ENCODE measurements around the gene SLC6A12.

SLC6A12 gene

GRCh38 chr12:214003-214741 lies at the start of gene SLC6A12:
TSS of gene SLC6A12 (minus strand) at chr12:214157. CDS start at chr12:209986, 4,171 bp downstream.
- DNase-seq (ENCODE audit: low read depth), result no peak
- no peak within 1 kb of the TSS for H3K4me3 ChIP-seq (ENCODE audit: control insufficient read depth, low read depth, low read length)
- no peak for TF ChIP-seq CTCF (IDR thresholded peaks at IDR 0.05; ENCODE audit: control insufficient read depth, insufficient read depth, low read depth, low read length, missing control alignments)

DNA sequence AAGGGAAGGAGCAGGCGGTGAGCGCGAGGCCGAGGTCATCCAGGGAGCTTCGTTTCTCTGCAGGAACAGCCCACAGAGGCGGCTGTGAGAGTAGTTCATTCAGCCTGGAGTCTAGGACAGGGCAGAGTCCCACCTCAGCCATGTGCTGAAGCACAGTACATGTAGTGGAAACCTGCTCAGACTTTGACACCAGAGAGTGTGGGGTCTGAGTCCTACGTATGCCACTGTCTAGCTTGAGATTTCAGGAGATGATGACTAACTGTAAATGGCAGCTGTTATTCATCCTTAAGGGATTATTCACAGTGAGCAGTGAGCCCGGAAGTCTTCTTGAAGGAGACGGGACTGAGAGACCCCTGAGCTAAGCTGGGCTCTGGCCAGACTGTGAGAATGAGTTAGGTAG lies 49.6 kb upstream of the SLC6A12 start:
- H3K4me3 ChIP-seq (ENCODE audit: control insufficient read depth, low read depth, low read length), result no peak overlapping the region
- TF ChIP-seq CTCF (IDR thresholded peaks at IDR 0.05; ENCODE audit: control insufficient read depth, insufficient read depth, low read depth, low read length, missing control alignments), result no peak
- DNase-seq (ENCODE audit: low read depth), result no peak

GRCh38 chr12:262817-263216 lies 48.9 kb upstream of the SLC6A12 start, which contains the start of gene SLC6A13:
TSS of gene SLC6A13 (minus strand) at chr12:262836. CDS start at chr12:260052, 2,784 bp downstream.
- no peak for DNase-seq (ENCODE audit: low read depth)
- H3K4me3 ChIP-seq (ENCODE audit: control insufficient read depth, low read depth, low read length), result no peak within 1 kb of the TSS
- no peak for TF ChIP-seq CTCF (IDR thresholded peaks at IDR 0.05; ENCODE audit: control insufficient read depth, insufficient read depth, low read depth, low read length, missing control alignments)

DNA sequence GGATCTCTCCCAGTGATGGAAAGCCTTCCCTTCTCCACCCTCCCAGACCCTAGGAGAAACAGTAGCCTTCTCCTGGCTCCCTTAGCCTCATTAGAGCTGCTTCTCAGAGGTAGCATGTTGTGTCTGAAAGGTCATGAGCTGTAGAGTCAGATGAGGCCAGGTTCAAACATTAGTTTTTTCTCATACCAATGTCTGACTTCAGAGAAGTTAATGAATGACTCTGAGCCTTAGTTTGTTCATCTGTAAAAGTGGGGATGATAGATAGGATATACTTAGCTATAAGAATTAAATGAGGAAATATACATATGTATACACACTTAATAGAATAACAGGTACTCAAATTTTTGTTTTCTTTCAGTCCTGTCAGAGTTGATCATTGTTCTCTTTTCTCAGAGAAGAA lies 48.2 kb upstream of the SLC6A12 start:
- H3K4me3 ChIP-seq (ENCODE audit: control insufficient read depth, low read depth, low read length), result no peak overlapping the region
- DNase-seq (ENCODE audit: low read depth), result no peak
- TF ChIP-seq CTCF (IDR thresholded peaks at IDR 0.05; ENCODE audit: control insufficient read depth, insufficient read depth, low read depth, low read length, missing control alignments), result no peak

GRCh38 chr12:257521-258321 lies 43.8 kb upstream of the SLC6A12 start:
- no peak overlapping the region for H3K4me3 ChIP-seq (ENCODE audit: control insufficient read depth, low read depth, low read length)
- no peak for TF ChIP-seq CTCF (IDR thresholded peaks at IDR 0.05; ENCODE audit: control insufficient read depth, insufficient read depth, low read depth, low read length, missing control alignments)
- DNase-seq (ENCODE audit: low read depth), result no peak

- H3K4me3 ChIP-seq (ENCODE audit: control insufficient read depth, low read depth, low read length), result no peak overlapping the region
- no peak for TF ChIP-seq CTCF (IDR thresholded peaks at IDR 0.05; ENCODE audit: control insufficient read depth, insufficient read depth, low read depth, low read length, missing control alignments)
These were observed 43.0 kb upstream of the SLC6A12 start for GRCh38 chr12:256958-257357.

More at GRCh38 chr12:256958-257357, 43.0 kb upstream of the SLC6A12 start:
- no peak for DNase-seq (ENCODE audit: low read depth)

Data from AG09309 (cell line).